ENCODE measurements around the gene FAM193A.

- TF ChIP-seq CTCF (IDR thresholded peaks at IDR 0.05), result no peak
- no peak for TF ChIP-seq EZH2 (IDR thresholded peaks at IDR 0.05; ENCODE audit: borderline replicate concordance, insufficient read depth, low read depth, low read length, poor library complexity, severe bottlenecking)
Observed at GRCh38 chr4:2721586-2721985, 185.1 kb downstream of the FAM193A start.

Measured in B cell (primary cell).